OCI-M1 (cell line): ENCODE measurements around the gene LAMA5.

Experiments
- DNase-seq: peaks from one replicate; lab custom pipeline; 2025; lab: John Stamatoyannopoulos, UW

LAMA5 gene

GRCh38 chr20:62317167-62317655 is 49.9 kb downstream of the LAMA5 start:
- DNase-seq, result no peak

- DNase-seq, result no peak
Measured at GRCh38 chr20:62316331-62317166, 50.6 kb downstream of the LAMA5 start.

- no peak for DNase-seq
Measured at GRCh38 chr20:62315773-62316172, 51.3 kb downstream of the LAMA5 start.

- DNase-seq, result no peak
Measured at GRCh38 chr20:62314711-62315302, 52.3 kb downstream of the LAMA5 start.

GRCh38 chr20:62314339-62314638 is 52.8 kb downstream of the LAMA5 start:
- DNase-seq, result no peak

GRCh38 chr20:62313460-62314338 is 53.4 kb downstream of the LAMA5 start:
- no peak for DNase-seq

GRCh38 chr20:62313021-62313420 is 54.1 kb downstream of the LAMA5 start:
- no peak for DNase-seq

- no peak for DNase-seq
Measured at GRCh38 chr20:62312662-62312977, 54.5 kb downstream of the LAMA5 start.

- no peak for DNase-seq
Measured at GRCh38 chr20:62311832-62312661, 55.1 kb downstream of the LAMA5 start.

GRCh38 chr20:62311150-62311549 is 56.0 kb downstream of the LAMA5 start:
- DNase-seq, result no peak

GRCh38 chr20:62310757-62311121 is 56.4 kb downstream of the LAMA5 start:
- no peak for DNase-seq

GRCh38 chr20:62309947-62310756 is 57.0 kb downstream of the LAMA5 start:
- DNase-seq, result no peak

- no peak for DNase-seq
Measured at GRCh38 chr20:62309198-62309944, 57.7 kb downstream of the LAMA5 start.

- no peak for DNase-seq
Measured at GRCh38 chr20:62308102-62308822, 58.9 kb downstream of the LAMA5 start.

GRCh38 chr20:62307226-62308101 is 59.6 kb downstream of the LAMA5 start:
- DNase-seq, result no peak

- no peak for DNase-seq
Measured at GRCh38 chr20:62306414-62307187, 60.5 kb downstream of the LAMA5 start.

GRCh38 chr20:62305765-62306413 is 61.2 kb downstream of the LAMA5 start:
- no peak for DNase-seq
